GM18951 (cell line): ENCODE results near the gene HSF5.

ENCODE experiments used
- POLR2A ChIP-seq: IDR thresholded peaks from 4 replicates; pipeline ENCODE4 v1.6.1; 2011; ENCODE audit warnings: mild to moderate bottlenecking; ENCODE audit not compliant: insufficient read length, insufficient read depth; ENCODE audit errors: extremely low read depth
- in situ Hi-C: fragments of 300-500 bp; cut with MboI; formaldehyde crosslinking; loops from one replicate; pipeline ENCODE4 v1.12.0; 2022; ENCODE audit warnings: low sequenced_read_pairs, mixed read lengths, inconsistent platforms; ENCODE audit not compliant: unreplicated experiment

HSF5 gene

GRCh38 chr17:58391302-58391984, 96.8 kb downstream of the HSF5 start:
- no peak for TF ChIP-seq POLR2A
- in situ Hi-C loops, result no loop called here

GRCh38 chr17:58390884-58391283, 97.3 kb downstream of the HSF5 start:
- no peak for TF ChIP-seq POLR2A
- in situ Hi-C loops, result no loop called here

- in situ Hi-C loops, result no loop called here
Measured at GRCh38 chr17:58388302-58389190, 99.7 kb downstream of the HSF5 start.

GRCh38 chr17:58387834-58388233, 100.4 kb downstream of the HSF5 start:
- in situ Hi-C loops, result no loop called here
- no peak for TF ChIP-seq POLR2A

More at GRCh38 chr17:58388302-58389190, 99.7 kb downstream of the HSF5 start:
- TF ChIP-seq POLR2A, result no peak

GRCh38 chr17:58386708-58387107, 101.5 kb downstream of the HSF5 start:
- in situ Hi-C loops, result no loop called here
- TF ChIP-seq POLR2A, result no peak

- TF ChIP-seq POLR2A, result no peak
- in situ Hi-C loops, result no loop called here
Measured at GRCh38 chr17:58385359-58385899, 102.8 kb downstream of the HSF5 start.

GRCh38 chr17:58384897-58385296, 103.3 kb downstream of the HSF5 start:
- in situ Hi-C loops, result no loop called here
- no peak for TF ChIP-seq POLR2A

- in situ Hi-C loops, result no loop called here
- TF ChIP-seq POLR2A, result no peak
Measured at GRCh38 chr17:58383892-58384462, 104.2 kb downstream of the HSF5 start.

GRCh38 chr17:58382872-58383242, 105.4 kb downstream of the HSF5 start:
- no peak for TF ChIP-seq POLR2A
- in situ Hi-C loops, result no loop called here

GRCh38 chr17:58382108-58382871, 105.9 kb downstream of the HSF5 start:
- no peak for TF ChIP-seq POLR2A

GRCh38 chr17:58381124-58382035, 106.8 kb downstream of the HSF5 start:
- no peak for TF ChIP-seq POLR2A
- in situ Hi-C loops, result no loop called here

More at GRCh38 chr17:58382108-58382871, 105.9 kb downstream of the HSF5 start:
- in situ Hi-C loops, result no loop called here
